GM12878 (cell line): Measurements from ENCODE around the gene MAN2A2.

Experiments
- CEBPB ChIP-seq, 2 experiments: fragments of 150-350 bp in 1 of 2; IDR thresholded peaks; 2 replicates each; pipeline ENCODE4 v1.6.1; 2012 to 2014; ENCODE audit warnings: low read depth in 2 of 2, low read length in 2 of 2, borderline replicate concordance in 1 of 2, inconsistent platforms in 1 of 2
- CHD2 ChIP-seq: IDR thresholded peaks from 2 replicates; pipeline ENCODE4 v1.6.1; 2011; ENCODE audit warnings: low read depth, low read length, improper control_type of control experiment, borderline replicate concordance
- CTCF ChIP-seq, 3 experiments: IDR thresholded peaks in 2 of 3; conservative IDR thresholded peaks in 1 of 3; 2 replicates each; pipeline ENCODE4 v1.5.1; 2011; ENCODE audit warnings: low read depth in 3 of 3, low read length in 3 of 3, mild to moderate bottlenecking in 3 of 3, control low read depth in 2 of 3, moderate library complexity in 2 of 3, inconsistent platforms in 1 of 3, mixed read lengths in 1 of 3; ENCODE audit not compliant: control insufficient read depth in 2 of 3, insufficient read depth in 1 of 3; ENCODE audit errors: extremely low read depth in 1 of 3
- EZH2 ChIP-seq: IDR thresholded peaks from 2 replicates; pipeline ENCODE4 v1.6.1; 2012; ENCODE audit warnings: low read depth, mild to moderate bottlenecking, control low read depth, inconsistent platforms, low read length, borderline replicate concordance; ENCODE audit not compliant: control insufficient read depth
- FOS ChIP-seq: IDR thresholded peaks from 3 replicates; pipeline ENCODE4 v1.6.1; 2011; ENCODE audit warnings: borderline replicate concordance; ENCODE audit not compliant: insufficient read length; ENCODE audit errors: extremely low read depth
- FOXK2 ChIP-seq: fragments of 450-650 bp; IDR thresholded peaks from 2 replicates; pipeline ENCODE4 v1.6.1; 2017; ENCODE audit warnings: mild to moderate bottlenecking, moderate library complexity
- POLR2A ChIP-seq: IDR thresholded peaks from 2 replicates; pipeline ENCODE4 v1.6.1; 2011; ENCODE audit warnings: low read depth, mild to moderate bottlenecking, low read length
- RBBP5 ChIP-seq: fragments of 200-600 bp; sonication (generic); conservative IDR thresholded peaks from 2 replicates; pipeline ENCODE4 v1.6.1; 2016
- SPI1 ChIP-seq: IDR thresholded peaks from 2 replicates; pipeline ENCODE4 v1.6.1; 2011; ENCODE audit warnings: low read depth, mild to moderate bottlenecking, low read length, moderate library complexity, borderline replicate concordance; ENCODE audit not compliant: insufficient read depth
- SREBF1 ChIP-seq: IDR thresholded peaks from 2 replicates; pipeline ENCODE4 v1.6.1; 2012; ENCODE audit warnings: mild to moderate bottlenecking, low read length
- ZNF217 ChIP-seq: fragments of 450-650 bp; IDR thresholded peaks from 2 replicates; pipeline ENCODE4 v1.6.1; 2017; ENCODE audit warnings: antibody characterized with exemption, mild to moderate bottlenecking

- no peak for TF ChIP-seq SREBF1
- TF ChIP-seq CTCF (IDR thresholded peaks at IDR 0.05 in 2 of 3, conservative IDR thresholded peaks at IDR 0.05 in 1 of 3; ENCODE audit: control insufficient read depth in 2 of 3, extremely low read depth in 1 of 3, insufficient read depth in 1 of 3, low read depth in 3 of 3, low read length in 3 of 3), result no peak
- TF ChIP-seq CHD2, result no peak
- TF ChIP-seq FOS, result no peak
- no peak for TF ChIP-seq SPI1
- no peak for TF ChIP-seq EZH2
- TF ChIP-seq ZNF217, result no peak
- TF ChIP-seq FOXK2, result no peak
- no peak for TF ChIP-seq CEBPB (IDR thresholded peaks at IDR 0.05; ENCODE audit: borderline replicate concordance in 1 of 2, low read depth in 2 of 2, low read length in 2 of 2)
- 0 out of 2 replicates have a peak, but pooled peaks have one; percentile 20 for TF ChIP-seq POLR2A
- TF ChIP-seq RBBP5, result no peak
Measured at GRCh38 chr15:90966262-90966661, 63.2 kb downstream of the MAN2A2 start.
